ENCODE data around the gene CACNA1I. TPM values are rescaled to one million over a fixed set of nuclear protein-coding genes. Genes with fewer than 3 reads are reported as not detected.
A peak's percentile ranks its signal among the peaks of the same experiment; 100 is the strongest.

Gene CACNA1I
- total RNA-seq, 1 donor from 2014 or later: 0.32 TPM

DNA sequence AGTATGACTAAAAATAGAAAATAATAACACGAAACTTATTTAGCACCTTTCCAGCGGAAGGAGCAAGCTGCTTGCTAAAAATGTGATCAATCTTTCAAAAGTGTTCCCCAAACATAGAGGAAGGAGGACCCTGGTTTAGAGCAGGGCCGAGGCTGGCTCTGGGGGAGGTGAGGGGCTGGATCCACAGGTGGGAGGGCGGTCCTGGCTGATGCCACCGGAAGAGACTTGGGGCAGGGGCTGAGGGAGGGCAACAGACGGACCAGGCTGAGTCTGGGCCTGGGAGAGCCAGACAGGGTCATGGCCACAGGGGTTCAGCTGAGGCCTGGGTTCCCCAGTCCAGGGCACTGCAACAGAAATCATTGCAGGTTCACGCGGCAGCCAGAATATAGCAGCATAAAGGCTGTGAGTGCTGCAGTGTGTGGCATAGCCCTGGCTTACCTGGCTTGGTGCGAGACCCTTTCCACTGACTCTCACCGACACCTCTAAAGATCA is 143.3 kb downstream of the CACNA1I start:
- no peak overlapping the region for H3K4me3 ChIP-seq
- H3K36me3 ChIP-seq: no peaks in the 10 kb centered on the region
- H3K27me3 ChIP-seq: no peaks in the 10 kb centered on the region
- H3K4me1 ChIP-seq: no peaks in the 10 kb centered on the region
- H3K27ac ChIP-seq: no peak overlapping the region
- DNase-seq (peak; percentile 40), ATAC-seq (no peak)
- TF ChIP-seq, protein P1, sequence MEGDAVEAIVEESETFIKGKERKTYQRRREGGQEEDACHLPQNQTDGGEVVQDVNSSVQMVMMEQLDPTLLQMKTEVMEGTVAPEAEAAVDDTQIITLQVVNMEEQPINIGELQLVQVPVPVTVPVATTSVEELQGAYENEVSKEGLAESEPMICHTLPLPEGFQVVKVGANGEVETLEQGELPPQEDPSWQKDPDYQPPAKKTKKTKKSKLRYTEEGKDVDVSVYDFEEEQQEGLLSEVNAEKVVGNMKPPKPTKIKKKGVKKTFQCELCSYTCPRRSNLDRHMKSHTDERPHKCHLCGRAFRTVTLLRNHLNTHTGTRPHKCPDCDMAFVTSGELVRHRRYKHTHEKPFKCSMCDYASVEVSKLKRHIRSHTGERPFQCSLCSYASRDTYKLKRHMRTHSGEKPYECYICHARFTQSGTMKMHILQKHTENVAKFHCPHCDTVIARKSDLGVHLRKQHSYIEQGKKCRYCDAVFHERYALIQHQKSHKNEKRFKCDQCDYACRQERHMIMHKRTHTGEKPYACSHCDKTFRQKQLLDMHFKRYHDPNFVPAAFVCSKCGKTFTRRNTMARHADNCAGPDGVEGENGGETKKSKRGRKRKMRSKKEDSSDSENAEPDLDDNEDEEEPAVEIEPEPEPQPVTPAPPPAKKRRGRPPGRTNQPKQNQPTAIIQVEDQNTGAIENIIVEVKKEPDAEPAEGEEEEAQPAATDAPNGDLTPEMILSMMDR (IDR thresholded peaks at IDR 0.05): no peak
- intact Hi-C loops (cut with DNase I): no loop called here
- no peaks in the 10 kb centered on the region for H3K9me3 ChIP-seq

- ATAC-seq (no peak), DNase-seq (peak; percentile 43)
- Histone ChIP-seq H3K4me1 (no peaks in the 10 kb centered on the region), H3K4me3 (no peak overlapping the region), H3K36me3 (no peaks in the 10 kb centered on the region), H3K9me3 (no peaks in the 10 kb centered on the region), H3K27me3 (no peaks in the 10 kb centered on the region), H3K27ac (no peak overlapping the region)
- intact Hi-C loops (cut with DNase I): no loop called here
- TF ChIP-seq, protein P1 (IDR thresholded peaks at IDR 0.05): no peak
Measured at GRCh38 chr22:39714321-39714720, 143.8 kb downstream of the CACNA1I start.

GRCh38 chr22:39715778-39716495 is 145.4 kb downstream of the CACNA1I start:
- Histone ChIP-seq H3K36me3 (no peaks in the 10 kb centered on the region), H3K27me3 (no peaks in the 10 kb centered on the region), H3K4me1 (no peaks in the 10 kb centered on the region), H3K4me3 (no peak overlapping the region), H3K9me3 (no peaks in the 10 kb centered on the region), H3K27ac (no peak overlapping the region)
- intact Hi-C loops (cut with DNase I): no loop called here
- peak; percentile 51 for DNase-seq
- no peak for ATAC-seq
- TF ChIP-seq, protein P1 (IDR thresholded peaks at IDR 0.05): no peak

GRCh38 chr22:39716534-39716933 is 146.0 kb downstream of the CACNA1I start:
- no peak overlapping the region for H3K27ac ChIP-seq
- H3K27me3 ChIP-seq: no peaks in the 10 kb centered on the region
- no peaks in the 10 kb centered on the region for H3K4me1 ChIP-seq
- intact Hi-C loops (cut with DNase I): no loop called here
- TF ChIP-seq, protein P1 (IDR thresholded peaks at IDR 0.05): no peak
- no peak overlapping the region for H3K4me3 ChIP-seq
- DNase-seq (no peak), ATAC-seq (no peak)
- H3K36me3 ChIP-seq: no peaks in the 10 kb centered on the region
- H3K9me3 ChIP-seq: no peaks in the 10 kb centered on the region

GRCh38 chr22:39717099-39717498 is 146.5 kb downstream of the CACNA1I start:
- no peaks in the 10 kb centered on the region for H3K4me1 ChIP-seq
- H3K27ac ChIP-seq: no peak overlapping the region
- H3K9me3 ChIP-seq: no peaks in the 10 kb centered on the region
- intact Hi-C loops (cut with DNase I): no loop called here
- TF ChIP-seq, protein P1 (IDR thresholded peaks at IDR 0.05): no peak
- no peaks in the 10 kb centered on the region for H3K36me3 ChIP-seq
- ATAC-seq (no peak), DNase-seq (peak; percentile 17)
- H3K27me3 ChIP-seq: no peaks in the 10 kb centered on the region
- no peak overlapping the region for H3K4me3 ChIP-seq
